GM19351 (cell line): ENCODE data around the gene SPNS1.

Source experiments
- ATAC-seq: cut with Tn5 transposase; IDR thresholded peaks from one replicate; pipeline ENCODE4 v1.9.1; 2021; ENCODE audit warnings: mild to moderate bottlenecking, moderate library complexity; ENCODE audit not compliant: unreplicated experiment

Gene SPNS1

DNA sequence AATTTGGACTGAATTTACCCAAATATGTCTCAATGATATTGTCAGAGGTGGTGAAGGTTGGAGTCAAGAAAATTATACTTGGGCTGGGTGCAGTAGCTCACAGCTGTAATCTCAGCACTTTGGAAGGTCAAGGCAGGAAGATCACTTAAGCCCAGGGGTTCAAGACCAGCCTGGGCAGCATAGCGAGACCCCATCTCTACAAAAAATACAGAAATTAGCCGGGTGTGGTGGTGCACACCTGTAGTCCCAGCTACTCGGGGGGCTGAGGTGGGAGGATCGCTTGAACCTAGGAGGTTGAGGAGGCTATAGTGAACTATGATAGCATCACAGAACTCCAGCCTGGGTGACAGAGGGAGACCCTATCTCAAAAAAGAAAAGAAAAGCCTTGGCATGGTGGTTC lies 51.2 kb downstream of the SPNS1 start:
- ATAC-seq, result no peak

DNA sequence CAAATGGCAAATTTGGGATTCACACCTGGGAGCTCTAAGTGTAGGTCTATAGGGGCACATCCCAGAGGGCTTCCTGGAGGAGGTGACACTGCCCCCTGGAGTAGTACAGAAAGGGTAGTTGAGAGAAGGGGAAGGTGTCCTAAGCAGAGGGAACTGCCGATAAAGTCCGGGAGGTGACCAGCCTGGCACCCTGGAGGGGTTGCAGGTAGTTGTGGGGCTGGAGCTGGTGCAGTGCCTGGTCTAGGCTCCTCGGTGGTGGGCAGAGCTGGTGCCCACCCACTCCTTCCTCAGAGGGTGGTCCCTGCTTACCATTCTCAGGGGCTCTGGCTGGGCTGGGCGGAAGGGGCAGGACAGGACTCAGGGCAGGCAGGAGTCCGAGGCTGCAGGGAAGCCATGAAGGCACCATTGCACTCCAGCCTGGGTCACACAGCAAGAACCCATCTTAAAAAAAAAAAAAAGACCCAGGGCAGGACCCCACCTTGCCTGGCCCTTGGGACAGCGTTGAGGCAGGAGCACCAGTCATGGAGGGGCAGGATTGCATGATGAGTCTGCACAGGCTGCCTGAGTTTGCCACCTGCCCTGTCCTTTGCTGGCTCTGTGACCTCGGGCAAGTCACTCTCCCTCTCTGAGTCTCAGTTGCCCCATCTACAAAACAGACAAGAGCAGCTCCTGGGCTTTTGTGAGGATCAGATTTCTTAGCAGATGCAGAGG lies 54.0 kb downstream of the SPNS1 start:
- ATAC-seq, result no peak

DNA sequence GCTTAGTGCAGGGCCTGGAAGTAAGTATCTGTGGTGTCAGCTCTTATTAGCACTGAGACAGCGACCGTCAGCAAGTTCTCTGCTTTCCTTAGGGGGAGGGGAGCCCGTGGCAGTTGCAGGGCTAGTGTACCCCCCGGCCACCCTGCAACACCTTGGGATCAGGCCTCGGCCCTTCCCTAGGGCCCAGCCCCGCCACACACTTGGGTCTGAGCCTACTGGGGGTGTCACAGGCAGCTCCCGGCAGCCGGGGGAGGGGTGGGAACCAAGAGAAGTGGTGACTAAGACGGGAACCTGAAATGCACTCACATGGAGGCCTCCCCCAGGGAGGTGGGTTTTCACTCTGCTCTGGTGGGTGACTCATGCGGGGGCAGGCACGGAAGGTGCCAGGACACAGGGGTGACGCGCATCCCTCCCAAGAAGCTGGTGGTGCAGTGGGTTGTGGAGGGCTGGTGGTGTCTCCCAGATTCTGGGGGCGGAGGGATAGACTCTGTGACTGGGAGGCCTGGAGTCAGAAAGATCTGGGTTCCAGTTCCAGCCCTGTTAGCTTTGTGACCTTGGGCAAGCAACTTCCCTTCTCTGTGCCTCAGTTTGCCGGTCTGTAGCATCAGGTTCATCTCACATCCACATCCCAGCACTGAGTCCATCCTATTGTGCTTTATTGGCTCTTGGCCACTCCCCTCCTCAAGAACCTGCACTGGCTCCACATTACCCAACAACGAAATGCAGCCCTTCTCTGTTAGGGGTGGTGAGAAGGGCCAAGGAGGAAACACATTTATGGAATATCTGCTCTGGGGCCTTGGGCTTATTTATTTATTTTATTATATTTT lies 54.8 kb downstream of the SPNS1 start:
- ATAC-seq, result no peak

DNA sequence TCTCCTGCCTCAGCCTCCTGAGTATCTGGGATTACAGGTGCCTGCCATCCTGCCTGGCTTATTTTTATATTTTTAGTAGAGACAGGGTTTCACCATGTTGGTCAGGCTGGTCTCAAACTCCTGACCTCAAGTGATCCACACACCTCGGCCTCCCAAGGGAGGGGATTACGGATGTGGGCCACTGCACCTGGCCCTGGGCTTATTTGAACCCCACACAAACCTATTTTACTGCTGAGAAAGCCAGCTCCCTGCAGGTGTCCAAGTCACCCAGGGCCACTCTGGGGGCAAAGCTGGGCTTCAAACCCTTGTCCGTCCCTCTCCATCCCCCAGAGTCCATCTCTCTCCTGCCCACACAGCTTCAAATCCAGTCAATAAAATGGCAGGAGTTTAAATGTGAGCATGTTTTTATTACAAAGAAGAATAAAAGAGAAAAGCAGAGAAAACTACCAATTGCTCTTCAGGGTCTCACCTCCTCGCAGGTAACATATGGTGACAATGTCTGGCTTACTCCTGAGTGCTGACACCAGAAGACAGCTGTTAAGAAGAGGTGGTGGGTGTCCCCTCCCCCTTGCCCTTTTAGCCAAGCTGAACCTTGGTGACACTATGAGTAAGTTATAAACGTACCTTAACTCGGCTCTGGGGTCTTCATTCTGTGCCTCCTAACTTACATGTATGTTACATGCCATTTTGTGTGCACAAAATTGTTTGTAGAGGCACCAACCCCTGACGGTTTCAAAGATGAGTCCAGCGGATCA lies 55.7 kb downstream of the SPNS1 start:
- ATAC-seq, result no peak
